Fibroblast of the aortic adventitia (primary cell): ENCODE results near the gene KCTD15. TPM values are rescaled to one million over a fixed set of nuclear protein-coding genes. Genes with fewer than 3 reads are reported as not detected.

Experiments used
- DNase-seq: peaks from one replicate; pipeline ENCODE4 v3.0.0-alpha.2; 2010; ENCODE audit warnings: low read depth
- H3K4me3 ChIP-seq: 2 replicates; pipeline ENCODE4 v1.5.1; 2011; ENCODE audit warnings: low read depth, mild to moderate bottlenecking, control low read depth, low read length, moderate library complexity
- total RNA-seq: library from RNA; depleted of rRNA; stranded (reverse); fragments of >200 nt; gene quantifications from 2 replicates; pipeline ENCODE4 v1.2.3, GENCODE V29; 2012; ENCODE audit warnings: low replicate concordance
- TF ChIP-seq, protein P1 (sequence below): IDR thresholded peaks from 2 replicates; pipeline ENCODE4 v1.5.1; 2011; ENCODE audit warnings: mild to moderate bottlenecking, low read length, control low read depth, inconsistent platforms; ENCODE audit not compliant: insufficient read depth

KCTD15 gene
- total RNA-seq, 1 donor = 13.3 TPM

DNA sequence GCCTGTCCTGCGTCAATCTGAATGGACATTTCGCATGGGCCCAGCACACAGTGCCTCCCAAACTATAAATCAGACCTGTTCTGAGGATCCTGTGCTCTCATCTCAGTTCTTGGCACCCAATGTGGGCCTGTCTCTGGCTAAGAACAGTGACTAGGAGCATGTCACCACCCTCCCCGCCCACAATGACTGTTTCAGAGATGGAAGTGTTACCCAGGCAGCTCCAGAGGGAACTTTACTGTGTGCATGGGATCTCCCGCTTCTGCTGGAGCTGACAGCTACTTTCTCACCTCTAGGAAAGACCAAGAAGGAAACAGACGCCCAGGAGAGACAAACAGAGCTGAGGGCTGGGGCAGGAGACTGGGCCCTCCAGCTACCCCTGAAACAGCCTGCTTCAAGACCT, 45.0 kb downstream of the KCTD15 start:
- DNase-seq = no peak
- TF ChIP-seq, protein P1, sequence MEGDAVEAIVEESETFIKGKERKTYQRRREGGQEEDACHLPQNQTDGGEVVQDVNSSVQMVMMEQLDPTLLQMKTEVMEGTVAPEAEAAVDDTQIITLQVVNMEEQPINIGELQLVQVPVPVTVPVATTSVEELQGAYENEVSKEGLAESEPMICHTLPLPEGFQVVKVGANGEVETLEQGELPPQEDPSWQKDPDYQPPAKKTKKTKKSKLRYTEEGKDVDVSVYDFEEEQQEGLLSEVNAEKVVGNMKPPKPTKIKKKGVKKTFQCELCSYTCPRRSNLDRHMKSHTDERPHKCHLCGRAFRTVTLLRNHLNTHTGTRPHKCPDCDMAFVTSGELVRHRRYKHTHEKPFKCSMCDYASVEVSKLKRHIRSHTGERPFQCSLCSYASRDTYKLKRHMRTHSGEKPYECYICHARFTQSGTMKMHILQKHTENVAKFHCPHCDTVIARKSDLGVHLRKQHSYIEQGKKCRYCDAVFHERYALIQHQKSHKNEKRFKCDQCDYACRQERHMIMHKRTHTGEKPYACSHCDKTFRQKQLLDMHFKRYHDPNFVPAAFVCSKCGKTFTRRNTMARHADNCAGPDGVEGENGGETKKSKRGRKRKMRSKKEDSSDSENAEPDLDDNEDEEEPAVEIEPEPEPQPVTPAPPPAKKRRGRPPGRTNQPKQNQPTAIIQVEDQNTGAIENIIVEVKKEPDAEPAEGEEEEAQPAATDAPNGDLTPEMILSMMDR = no peak
- H3K4me3 ChIP-seq = no peak overlapping the region

DNA sequence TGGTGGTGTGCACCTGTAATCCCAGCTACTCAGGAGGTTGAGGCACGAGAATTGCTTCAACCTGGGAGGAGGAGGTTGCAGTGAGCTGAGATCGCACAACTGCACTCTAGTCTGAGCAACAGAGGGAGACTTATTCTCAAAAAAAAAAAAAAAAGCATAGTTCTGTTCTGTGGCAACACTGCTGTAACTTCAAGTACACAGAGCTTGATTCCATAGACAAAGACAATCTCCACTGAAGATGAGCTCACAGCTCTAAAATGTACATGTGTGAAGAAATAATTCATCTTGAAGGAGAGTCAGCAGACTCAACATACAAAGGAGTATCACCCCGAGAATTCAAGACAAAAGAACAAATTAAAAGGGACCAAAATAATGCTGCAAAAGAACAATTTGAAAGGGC, 47.8 kb downstream of the KCTD15 start:
- TF ChIP-seq, protein P1 = no peak
- no peak for DNase-seq
- H3K4me3 ChIP-seq = no peak overlapping the region

DNA sequence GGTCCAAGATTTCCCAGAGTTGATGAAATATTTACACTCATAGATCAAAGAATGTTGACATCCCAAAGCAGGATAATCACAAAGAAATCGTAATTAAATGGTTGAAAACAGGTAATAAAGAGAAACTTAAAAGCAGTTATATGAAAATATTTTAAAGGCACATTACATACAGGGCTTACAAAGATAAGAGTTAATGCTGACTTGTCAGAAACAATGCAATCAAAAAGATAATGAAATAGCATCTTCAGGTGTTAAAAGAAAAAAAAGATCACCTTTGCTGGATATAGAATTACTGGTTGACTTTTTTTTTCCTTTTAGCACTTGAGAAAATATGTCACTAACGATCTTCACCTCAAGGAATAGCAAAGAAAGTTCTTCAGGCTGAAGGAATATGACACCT, 48.8 kb downstream of the KCTD15 start:
- TF ChIP-seq, protein P1 = no peak
- no peak for DNase-seq
- H3K4me3 ChIP-seq = no peak overlapping the region

DNA sequence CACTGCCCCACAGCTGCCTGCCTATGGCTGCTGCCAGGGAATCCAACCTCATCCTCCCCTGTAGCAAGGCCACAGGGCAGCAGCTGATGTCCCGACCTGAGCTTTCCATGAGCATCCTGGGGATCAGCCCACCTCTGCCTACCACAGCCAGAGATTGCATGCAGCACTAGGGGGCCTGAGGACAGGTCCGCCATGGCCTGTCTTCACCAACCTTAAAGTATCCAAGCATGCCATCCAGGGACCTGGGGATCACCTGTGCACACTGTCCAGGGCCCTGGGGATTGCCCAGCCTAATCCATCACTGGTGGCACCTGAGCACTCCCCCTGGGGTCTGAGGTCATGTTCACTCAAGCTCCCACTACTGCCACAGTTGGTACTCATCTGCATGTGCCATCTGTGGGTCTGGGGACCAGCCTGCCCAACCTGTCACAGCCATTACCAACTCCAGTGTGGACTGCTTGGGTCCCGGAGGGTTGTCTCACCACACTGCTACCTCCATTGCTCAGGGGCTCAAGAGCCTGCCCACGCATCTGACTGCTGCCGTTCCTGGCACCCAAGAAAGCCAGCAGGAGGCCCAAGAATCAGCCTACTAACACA, 53.0 kb downstream of the KCTD15 start:
- TF ChIP-seq, protein P1 = no peak
- DNase-seq = no peak
- H3K4me3 ChIP-seq = no peak overlapping the region

DNA sequence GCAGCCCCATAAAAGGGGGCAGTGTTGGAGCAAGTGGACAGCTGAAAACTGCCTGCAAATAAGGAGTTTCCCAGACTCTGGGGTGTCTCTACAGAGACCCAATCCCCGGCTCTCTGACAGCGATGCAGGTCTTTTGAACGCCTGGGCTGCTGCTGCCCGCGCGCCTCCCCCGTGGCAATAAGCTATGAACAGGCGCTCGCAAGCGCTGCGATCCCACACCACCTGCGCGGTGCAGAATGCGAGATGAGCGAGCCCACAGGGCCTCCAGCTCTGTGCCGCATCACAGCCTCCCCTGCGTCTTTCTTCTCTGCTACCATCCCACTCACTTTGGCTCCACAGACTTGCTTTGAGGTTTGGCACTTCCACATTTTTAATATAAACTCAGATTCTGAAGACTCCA, 62.3 kb downstream of the KCTD15 start:
- no peak overlapping the region for H3K4me3 ChIP-seq
- DNase-seq = no peak
- TF ChIP-seq, protein P1 = no peak

DNA sequence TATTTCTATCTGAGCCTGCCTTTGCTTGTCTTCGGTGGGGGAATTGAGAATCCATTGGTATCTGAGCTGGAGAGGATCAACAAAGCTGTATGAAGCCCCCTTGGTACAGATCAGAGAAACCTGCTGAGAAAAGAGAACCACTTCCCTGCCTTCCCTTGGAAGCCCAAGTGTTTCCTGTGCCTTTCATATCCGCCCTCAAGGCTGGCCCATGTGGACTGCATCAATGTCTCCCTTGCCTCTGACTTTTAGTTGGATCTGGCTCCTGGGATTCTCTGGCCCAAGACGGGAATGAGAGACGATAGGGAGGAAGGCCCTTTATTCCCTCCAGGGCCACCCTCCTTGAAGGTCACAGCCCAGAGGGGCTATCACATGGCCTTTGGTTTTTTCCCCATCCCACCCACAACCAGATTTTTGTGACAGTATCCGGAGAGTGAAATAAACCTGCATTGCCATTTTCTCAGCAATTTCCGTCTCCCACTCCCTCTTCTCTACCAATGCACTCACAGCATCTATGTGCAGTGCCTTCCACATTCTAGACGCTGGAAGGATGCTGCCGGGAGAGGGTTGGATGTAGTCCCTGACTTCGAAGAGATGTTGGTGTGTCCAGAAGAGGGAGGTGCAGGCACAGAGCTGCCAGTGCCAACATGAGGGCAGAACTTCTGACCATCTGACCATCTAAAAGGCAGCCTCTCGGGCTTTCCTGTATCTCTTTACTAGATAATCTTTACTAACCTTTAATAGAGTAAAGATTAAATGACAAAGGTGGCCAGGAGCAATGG, 63.8 kb downstream of the KCTD15 start:
- TF ChIP-seq, protein P1 = no peak
- no peak for DNase-seq
- H3K4me3 ChIP-seq = no peak overlapping the region

DNA sequence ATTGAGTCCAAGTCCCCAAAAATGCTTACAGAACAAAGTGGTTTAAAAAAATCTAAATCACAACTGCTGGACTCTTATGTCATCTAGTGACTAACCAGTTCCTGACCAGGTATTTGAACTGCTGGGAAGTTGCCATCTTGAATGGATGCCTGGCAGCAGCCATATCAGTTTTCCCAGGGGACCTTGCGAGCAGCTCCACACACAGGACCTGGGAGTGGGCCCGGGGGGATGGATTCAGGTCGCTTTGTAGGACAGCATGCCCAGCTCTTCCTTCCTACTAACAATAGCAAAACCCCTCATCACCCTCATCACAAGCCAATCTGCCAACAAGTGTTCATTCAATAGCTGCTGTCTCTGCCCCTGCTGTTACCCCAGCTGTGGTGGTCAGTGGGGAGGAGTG, 65.3 kb downstream of the KCTD15 start:
- no peak overlapping the region for H3K4me3 ChIP-seq
- TF ChIP-seq, protein P1 = no peak
- no peak for DNase-seq
